HG03354 (cell line): ENCODE measurements around the gene LZTR1.
A peak's percentile ranks its signal among the peaks of the same experiment; 100 is the strongest.

Experiments used
- ATAC-seq: cut with Tn5 transposase; IDR thresholded peaks from one replicate; pipeline ENCODE4 v1.9.1; 2021; ENCODE audit warnings: mild to moderate bottlenecking; ENCODE audit not compliant: unreplicated experiment, poor library complexity, severe bottlenecking

LZTR1 gene

GRCh38 chr22:21009638-21010425, 27.7 kb downstream of the LZTR1 start:
- no peak for ATAC-seq

GRCh38 chr22:21010426-21011113, 28.5 kb downstream of the LZTR1 start:
- ATAC-seq, result no peak

- ATAC-seq, result no peak
Measured at GRCh38 chr22:21012446-21013407, 30.6 kb downstream of the LZTR1 start.

- ATAC-seq, result no peak
Measured at GRCh38 chr22:21013657-21014201, 31.6 kb downstream of the LZTR1 start.

- ATAC-seq, result peak; percentile 88
Measured at GRCh38 chr22:21014202-21014725, 32.2 kb downstream of the LZTR1 start.

- no peak for ATAC-seq
Measured at GRCh38 chr22:21014726-21015465, 32.8 kb downstream of the LZTR1 start, which contains the start of gene P2RX6. P2RX6 (plus strand) TSS chr22:21015165; CDS start chr22:21015175, 10 bp downstream.

- no peak for ATAC-seq
Measured at GRCh38 chr22:21015466-21016006, 33.4 kb downstream of the LZTR1 start.

GRCh38 chr22:21016644-21017420, 34.7 kb downstream of the LZTR1 start:
- ATAC-seq, result no peak

GRCh38 chr22:21018314-21018713, 36.2 kb downstream of the LZTR1 start:
- no peak for ATAC-seq

- ATAC-seq, result no peak
Measured at GRCh38 chr22:21020802-21021429, 38.8 kb downstream of the LZTR1 start.

- ATAC-seq, result no peak
Measured at GRCh38 chr22:21022507-21022906, 40.4 kb downstream of the LZTR1 start.

GRCh38 chr22:21022955-21023614, 41.0 kb downstream of the LZTR1 start:
- no peak for ATAC-seq

- no peak for ATAC-seq
Measured at GRCh38 chr22:21025266-21025665, 43.2 kb downstream of the LZTR1 start.

GRCh38 chr22:21025763-21026755, 44.0 kb downstream of the LZTR1 start:
- ATAC-seq, result no peak

GRCh38 chr22:21026783-21027692, 44.9 kb downstream of the LZTR1 start:
- no peak for ATAC-seq
